C4-2B (cell line): Measurements from ENCODE around the gene IRF4.

ENCODE experiments used
- H3K27ac ChIP-seq: fragments of 450-650 bp; 2 replicates; pipeline ENCODE4 v1.5.1; 2017
- ZFX ChIP-seq: fragments of 450-650 bp; IDR thresholded peaks from 2 replicates; pipeline ENCODE4 v1.6.1; 2017
- TF ChIP-seq, protein P1 (sequence below): fragments of 450-650 bp; conservative IDR thresholded peaks from 2 replicates; pipeline ENCODE4 v1.5.1; 2017; ENCODE audit warnings: mild to moderate bottlenecking

IRF4 gene

DNA sequence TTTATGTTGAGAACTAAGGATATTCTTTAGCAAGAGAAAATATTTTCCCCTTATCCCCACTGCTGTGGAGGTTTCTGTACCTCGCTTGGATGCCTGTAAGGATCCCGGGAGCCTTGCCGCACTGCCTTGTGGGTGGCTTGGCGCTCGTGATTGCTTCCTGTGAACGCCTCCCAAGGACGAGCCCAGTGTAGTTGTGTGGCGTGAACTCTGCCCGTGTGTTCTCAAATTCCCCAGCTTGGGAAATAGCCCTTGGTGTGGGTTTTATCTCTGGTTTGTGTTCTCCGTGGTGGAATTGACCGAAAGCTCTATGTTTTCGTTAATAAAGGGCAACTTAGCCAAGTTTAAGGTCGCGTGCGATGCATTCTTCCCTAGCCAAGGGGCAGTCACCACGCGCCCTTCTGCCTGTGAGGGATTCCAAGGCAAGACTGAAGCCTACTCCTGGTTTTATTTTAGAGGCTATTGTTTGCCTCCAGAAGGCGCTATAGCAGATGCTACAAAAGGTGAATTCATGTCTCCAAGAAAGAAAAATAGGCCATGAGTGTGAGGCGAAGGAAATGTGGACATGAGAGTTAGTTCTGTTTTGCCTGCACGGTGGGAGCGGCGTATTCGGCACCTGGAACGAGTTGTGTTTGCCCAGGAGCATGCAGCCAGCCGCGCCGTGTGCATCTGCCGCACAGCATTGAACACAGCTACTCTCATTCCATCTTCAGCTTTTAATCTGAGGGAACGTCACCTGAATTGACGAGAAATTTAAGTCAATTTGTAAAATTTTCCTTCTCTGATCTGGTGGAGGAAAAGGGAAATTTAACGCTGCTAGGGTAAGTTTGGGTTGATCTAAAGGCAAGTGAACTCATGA lies 40.3 kb upstream of the IRF4 start:
- TF ChIP-seq, protein P1, sequence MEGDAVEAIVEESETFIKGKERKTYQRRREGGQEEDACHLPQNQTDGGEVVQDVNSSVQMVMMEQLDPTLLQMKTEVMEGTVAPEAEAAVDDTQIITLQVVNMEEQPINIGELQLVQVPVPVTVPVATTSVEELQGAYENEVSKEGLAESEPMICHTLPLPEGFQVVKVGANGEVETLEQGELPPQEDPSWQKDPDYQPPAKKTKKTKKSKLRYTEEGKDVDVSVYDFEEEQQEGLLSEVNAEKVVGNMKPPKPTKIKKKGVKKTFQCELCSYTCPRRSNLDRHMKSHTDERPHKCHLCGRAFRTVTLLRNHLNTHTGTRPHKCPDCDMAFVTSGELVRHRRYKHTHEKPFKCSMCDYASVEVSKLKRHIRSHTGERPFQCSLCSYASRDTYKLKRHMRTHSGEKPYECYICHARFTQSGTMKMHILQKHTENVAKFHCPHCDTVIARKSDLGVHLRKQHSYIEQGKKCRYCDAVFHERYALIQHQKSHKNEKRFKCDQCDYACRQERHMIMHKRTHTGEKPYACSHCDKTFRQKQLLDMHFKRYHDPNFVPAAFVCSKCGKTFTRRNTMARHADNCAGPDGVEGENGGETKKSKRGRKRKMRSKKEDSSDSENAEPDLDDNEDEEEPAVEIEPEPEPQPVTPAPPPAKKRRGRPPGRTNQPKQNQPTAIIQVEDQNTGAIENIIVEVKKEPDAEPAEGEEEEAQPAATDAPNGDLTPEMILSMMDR = no peak
- no peak overlapping the region for H3K27ac ChIP-seq

DNA sequence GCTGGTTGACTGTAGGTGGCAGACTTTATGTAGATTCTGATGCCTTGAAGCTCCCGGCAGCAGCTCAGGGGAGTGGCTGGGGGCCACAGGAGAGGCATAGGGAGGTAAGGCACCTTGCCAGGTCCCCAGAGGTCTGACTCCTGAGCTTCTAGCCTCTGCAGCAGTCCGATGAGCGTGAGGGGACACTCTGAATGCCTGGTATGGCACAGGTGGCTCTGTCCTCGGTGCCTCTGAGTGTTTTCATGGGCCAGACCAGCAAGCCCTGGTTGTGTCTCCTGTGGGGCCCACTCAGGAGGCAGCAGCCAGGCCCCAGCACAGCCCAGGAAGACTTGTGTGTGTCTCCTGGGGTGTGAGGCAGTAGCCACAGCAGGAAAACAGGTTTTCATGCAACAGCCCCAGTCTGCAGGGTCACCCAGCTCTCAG lies 39.7 kb upstream of the IRF4 start:
- H3K27ac ChIP-seq = no peak overlapping the region
- TF ChIP-seq, protein P1 = no peak
- no peak for TF ChIP-seq ZFX

DNA sequence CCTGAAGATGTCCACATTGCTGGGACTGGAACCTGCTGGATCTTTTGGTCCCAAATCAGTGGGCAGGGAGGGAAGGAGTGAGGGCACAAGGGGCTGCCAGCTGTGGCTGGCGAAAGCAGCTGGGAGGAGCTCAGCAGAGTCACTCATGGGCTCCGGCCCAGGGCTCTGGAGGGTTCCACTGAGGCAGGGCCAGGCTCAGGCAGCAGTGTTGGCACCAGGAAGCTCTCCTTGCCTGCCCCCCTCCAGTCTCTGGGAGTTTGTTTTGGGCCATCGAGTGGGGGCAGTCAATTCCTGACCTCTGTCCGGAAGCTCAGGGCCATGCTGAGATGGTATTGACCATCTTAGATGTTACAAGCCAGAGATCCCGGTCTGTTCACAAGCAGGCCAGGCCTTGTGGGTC lies 39.1 kb upstream of the IRF4 start:
- no peak for TF ChIP-seq ZFX
- TF ChIP-seq, protein P1 = no peak
- H3K27ac ChIP-seq = no peak overlapping the region

DNA sequence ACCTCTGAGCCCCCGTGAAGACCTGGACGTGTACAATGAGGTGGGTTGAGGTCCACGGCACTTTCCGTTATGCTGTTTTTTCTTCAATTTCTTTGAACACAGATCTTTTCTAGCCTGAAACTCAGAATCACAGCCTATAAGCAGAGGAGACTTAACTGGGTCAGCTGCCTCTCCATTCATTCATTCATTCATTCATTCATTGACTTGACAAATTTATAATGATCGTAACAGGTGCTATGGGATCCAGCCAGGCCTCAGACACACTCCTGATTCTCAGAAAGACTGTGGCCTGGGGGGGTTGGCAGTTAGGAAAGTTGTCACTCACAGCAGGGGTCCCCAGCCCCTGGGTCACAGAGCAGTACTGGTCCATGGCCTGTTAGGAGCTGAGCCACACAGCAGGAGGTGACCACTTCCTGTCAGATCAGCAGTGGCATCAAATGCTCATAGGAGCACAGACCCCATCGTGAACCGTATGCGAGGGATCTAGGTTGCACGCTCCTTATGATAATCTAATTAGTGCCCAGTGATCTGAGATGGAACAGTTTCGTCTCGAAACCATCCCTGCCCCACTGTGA lies 38.6 kb upstream of the IRF4 start:
- TF ChIP-seq, protein P1 = no peak
- TF ChIP-seq ZFX = no peak

DNA sequence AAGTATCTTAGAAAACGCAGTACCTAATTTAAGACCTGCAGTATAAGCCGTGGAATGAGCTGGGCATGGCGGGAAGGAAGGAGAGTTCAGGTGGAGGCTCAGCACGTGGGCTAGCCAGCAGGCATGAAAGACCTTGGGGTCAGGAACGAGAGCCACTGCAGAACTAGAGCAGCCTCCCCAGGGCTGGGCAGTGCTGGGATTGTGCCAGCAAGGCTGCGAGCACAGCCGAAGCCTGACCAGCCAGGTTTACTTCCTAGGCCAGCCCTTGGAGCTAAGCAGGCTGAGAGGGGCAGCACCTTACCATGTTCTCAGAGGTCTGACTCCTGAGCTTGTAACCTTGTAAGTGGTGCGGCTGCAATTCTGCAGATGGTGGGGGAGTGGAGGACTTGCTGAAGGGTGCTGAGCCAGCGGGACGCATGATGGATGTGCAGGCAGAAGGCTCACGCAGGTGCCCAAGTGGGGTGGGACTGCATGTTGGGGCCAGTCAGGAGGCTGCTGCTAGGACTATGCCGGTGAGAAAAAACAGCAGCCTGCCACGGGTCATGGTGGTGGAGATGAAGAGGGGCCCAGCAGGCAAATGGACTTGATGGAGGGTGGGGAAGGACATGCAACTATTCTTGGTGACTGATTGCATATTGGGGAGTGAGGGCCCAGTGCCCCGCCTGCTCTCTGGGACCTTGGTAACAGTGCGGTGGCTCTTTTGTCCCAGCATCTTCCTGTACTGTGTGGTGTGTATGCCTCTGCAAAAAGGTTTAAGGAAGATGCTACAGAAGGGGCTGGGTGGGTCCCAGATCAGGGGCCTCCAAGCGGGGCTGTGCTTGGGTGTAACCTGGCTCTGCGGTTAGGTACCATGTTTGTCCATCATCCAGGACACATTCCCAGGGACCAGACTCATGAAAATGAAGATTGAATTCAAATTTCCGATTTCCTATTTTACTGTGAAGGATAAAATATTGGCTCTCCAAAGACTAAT lies 37.6 kb upstream of the IRF4 start:
- no peak overlapping the region for H3K27ac ChIP-seq
- TF ChIP-seq, protein P1 = no peak
- no peak for TF ChIP-seq ZFX

More for the DNA sequence above, 38.6 kb upstream of the IRF4 start:
- H3K27ac ChIP-seq = no peak overlapping the region

DNA sequence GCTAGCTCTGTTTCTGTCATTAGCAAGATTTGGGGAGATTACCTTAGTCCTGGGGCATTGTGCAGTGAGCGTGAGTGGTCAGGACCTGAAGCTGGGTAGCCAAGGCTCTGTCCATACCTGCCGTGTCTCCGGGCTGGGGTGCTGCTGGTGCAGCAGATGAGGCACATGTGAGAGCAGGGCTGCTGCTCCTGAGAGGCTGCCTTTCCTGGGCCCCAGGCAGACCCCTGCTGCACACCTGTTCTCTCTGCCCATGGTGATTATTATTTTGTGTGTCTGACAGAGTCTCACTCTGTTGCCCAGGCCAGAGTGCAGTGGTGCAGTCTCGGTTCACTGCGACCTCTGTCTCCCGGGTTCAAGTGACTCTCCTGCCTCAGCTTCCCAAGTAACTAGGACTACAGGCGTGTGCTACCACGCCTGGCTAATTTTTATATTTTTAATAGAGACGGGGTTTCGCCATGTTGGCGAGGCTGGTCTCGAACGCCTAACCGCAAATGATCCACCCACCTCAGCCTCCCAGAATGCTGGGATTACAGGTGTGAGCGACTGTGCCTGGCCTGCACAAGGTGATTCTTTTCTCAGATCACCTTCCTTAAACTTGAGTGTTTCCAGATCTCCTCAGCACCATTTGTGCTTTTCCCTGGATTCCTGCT lies 36.8 kb upstream of the IRF4 start:
- no peak overlapping the region for H3K27ac ChIP-seq
- TF ChIP-seq, protein P1 = no peak
- TF ChIP-seq ZFX = no peak
